Cardiac fibroblast (primary cell): ENCODE measurements around the gene TTBK1.

ENCODE experiments used
- DNase-seq, 2 donors: peaks; one replicate each; pipeline versions ENCODE4 v3.0.0 to v3.0.0-alpha.2; 2010; ENCODE audit warnings: low read depth in 2 of 2
- H3K4me3 ChIP-seq, 2 donors: replicated peaks in 1 of 2; 1 replicate in 1 of 2; 2 replicates in 1 of 2; pipeline ENCODE4 v1.5.1; 2011; ENCODE audit warnings: low read depth in 2 of 2, low read length in 2 of 2, mild to moderate bottlenecking in 2 of 2, moderate library complexity in 1 of 2
- CTCF ChIP-seq: IDR thresholded peaks from one replicate; pipeline ENCODE4 v1.5.1; 2011; ENCODE audit warnings: low read depth, mild to moderate bottlenecking, low read length, inconsistent platforms

TTBK1 gene

GRCh38 chr6:43241446-43241845, 1.8 kb upstream of the TTBK1 start:
- no peak overlapping the region for H3K4me3 ChIP-seq
- no peak for TF ChIP-seq CTCF

GRCh38 chr6:43243664-43244321, 512 bp downstream of the TTBK1 start:
- no peak overlapping the region for H3K4me3 ChIP-seq
- no peak for TF ChIP-seq CTCF
- no peak for DNase-seq

More at GRCh38 chr6:43241446-43241845, 1.8 kb upstream of the TTBK1 start:
- no peak for DNase-seq

- TF ChIP-seq CTCF, result no peak
- no peak for DNase-seq
- peak overlapping the region; percentile 30 to 42 for H3K4me3 ChIP-seq
Measured at GRCh38 chr6:43246301-43247113, 3.2 kb downstream of the TTBK1 start.

- no peak for TF ChIP-seq CTCF
- DNase-seq, result peak; percentile 24 to 35
- peak overlapping the region; percentile 30 to 42 for H3K4me3 ChIP-seq
Measured at GRCh38 chr6:43247114-43247999, 4.1 kb downstream of the TTBK1 start.

DNA sequence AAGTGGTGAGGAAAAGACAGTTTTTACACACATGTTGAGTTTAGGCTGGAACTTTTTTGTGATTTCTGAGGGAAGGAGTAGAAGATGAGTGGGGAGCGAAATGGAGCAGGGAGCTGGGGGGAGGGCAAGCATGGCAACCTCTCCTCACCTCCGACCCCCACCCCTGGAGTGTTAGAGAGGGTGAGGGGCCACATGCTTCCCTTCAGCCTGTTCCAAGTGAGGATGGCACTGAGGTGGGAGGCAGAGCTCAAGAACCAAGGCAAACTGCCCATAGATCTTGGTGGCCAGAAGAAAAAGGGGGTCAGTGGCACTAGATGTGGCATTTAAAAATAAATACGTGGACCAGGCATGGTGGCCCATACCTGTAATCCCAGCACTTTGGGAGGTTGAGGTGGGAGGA, 4.8 kb downstream of the TTBK1 start:
- no peak for DNase-seq
- no peak for TF ChIP-seq CTCF
- H3K4me3 ChIP-seq, result no peak overlapping the region

- no peak for DNase-seq
- H3K4me3 ChIP-seq, result no peak overlapping the region
- TF ChIP-seq CTCF, result no peak
Measured at GRCh38 chr6:43248791-43249190, 5.5 kb downstream of the TTBK1 start.
